Stimulated activated naive B cell treated with anti-CD40 and anti-IgM and Interleukin-4, amounts not matched to agents 10 μg/mL and 1 μg/mL and 100 μg/mL, for 72 hours (primary cell): ENCODE results near the gene SLC50A1.

Experiments used
- ATAC-seq, 2 donors: fragments of 150-1000 bp; cut with Tn5 transposase; replicated peaks; 2 replicates each; pipeline ENCODE4 v1.10.0; 2021; ENCODE audit warnings: moderate library complexity in 1 of 2
- DNase-seq: peaks from one replicate; pipeline ENCODE4 v3.0.0; 2021
- H3K27ac Mint-ChIP-seq: one replicate; pipeline ENCODE4 v1.8.0; 2022; ENCODE audit warnings: mild to moderate bottlenecking, mixed read lengths
- H3K27me3 Mint-ChIP-seq, 2 donors: one replicate each; pipeline ENCODE4 v1.8.0; 2022; ENCODE audit warnings: mixed read lengths in 2 of 2
- H3K36me3 Mint-ChIP-seq, 2 donors: one replicate each; pipeline ENCODE4 v1.8.0; 2022; ENCODE audit warnings: mixed read lengths in 2 of 2, mild to moderate bottlenecking in 1 of 2
- H3K4me1 Mint-ChIP-seq, 2 donors: one replicate each; pipeline ENCODE4 v1.8.0; 2022; ENCODE audit warnings: mixed read lengths in 2 of 2, mild to moderate bottlenecking in 1 of 2
- H3K4me3 Mint-ChIP-seq, 2 donors: one replicate each; pipeline ENCODE4 v1.8.0; 2022; ENCODE audit warnings: mild to moderate bottlenecking in 2 of 2, mixed read lengths in 2 of 2, moderate library complexity in 1 of 2
- H3K9me3 Mint-ChIP-seq, 2 donors: one replicate each; pipeline ENCODE4 v1.8.0; 2022; ENCODE audit warnings: mixed read lengths in 2 of 2, mild to moderate bottlenecking in 1 of 2

Gene SLC50A1

DNA sequence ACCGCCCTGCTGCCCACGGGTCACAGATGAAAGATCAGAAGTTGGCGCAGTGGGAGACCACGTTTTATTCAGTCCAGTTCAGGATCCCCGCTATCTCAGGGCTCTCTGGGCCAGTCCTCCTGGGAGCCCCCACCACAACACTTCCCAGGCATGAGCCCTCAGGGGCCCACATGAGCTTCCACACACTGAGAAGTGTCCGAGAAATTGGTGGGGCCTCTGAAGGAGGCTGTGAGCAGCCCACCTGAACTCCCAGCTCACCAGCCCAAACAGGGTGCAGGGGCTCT, 50.1 kb downstream of the SLC50A1 start:
- Mint-ChIP-seq H3K4me1 (peaks cover 23 to 26% of the 10 kb centered on the region in 2 donors), H3K27ac (peak overlapping the region; percentile 83), H3K27me3 (no peaks in the 10 kb centered on the region), H3K36me3 (peaks cover 0 to 5% of the 10 kb centered on the region in 2 donors), H3K4me3 (peak overlapping the region; percentile 17 to 52), H3K9me3 (no peaks in the 10 kb centered on the region)
- no peak for ATAC-seq
- DNase-seq = no peak

DNA sequence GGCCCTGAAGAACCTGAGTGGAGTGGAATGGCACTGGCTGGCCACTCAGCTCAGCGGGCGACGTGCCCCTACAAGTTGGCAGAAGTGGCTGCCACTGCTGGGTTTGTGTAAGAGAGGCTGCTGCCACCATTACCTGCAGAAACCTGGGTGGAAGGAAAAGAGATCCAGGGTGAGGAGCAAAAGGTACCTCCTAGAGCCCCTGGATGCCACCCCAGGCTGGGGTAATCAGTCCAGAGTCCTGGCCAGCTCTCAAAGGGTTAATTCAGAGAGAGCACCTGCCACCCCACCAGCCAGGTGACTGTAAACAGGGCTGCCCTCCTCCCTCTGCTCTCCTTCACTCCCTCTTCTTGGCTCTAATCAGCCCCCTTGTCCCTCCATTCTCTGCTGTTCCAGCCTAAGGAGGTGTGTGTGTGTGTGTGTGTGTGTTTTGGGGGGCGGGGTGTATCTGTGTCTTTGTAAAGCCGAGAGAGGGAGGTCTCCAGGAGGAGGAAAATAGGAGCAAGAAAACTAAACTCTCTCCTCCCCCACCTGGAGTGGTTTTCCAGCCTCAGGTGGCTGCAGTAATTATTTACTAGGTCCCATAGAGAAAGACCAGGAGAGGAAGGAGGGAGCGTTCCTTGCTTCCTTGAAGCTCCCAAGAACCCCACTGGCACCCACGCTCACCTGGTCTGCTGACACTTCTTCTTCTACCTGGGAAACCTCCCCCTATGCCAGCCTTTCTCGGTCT, 50.6 kb downstream of the SLC50A1 start:
- peak overlapping the region; percentile 83 for H3K27ac Mint-ChIP-seq
- no peaks in the 10 kb centered on the region for H3K9me3 Mint-ChIP-seq
- DNase-seq = no peak
- H3K27me3 Mint-ChIP-seq = no peaks in the 10 kb centered on the region
- H3K4me1 Mint-ChIP-seq = peaks cover 23 to 26% of the 10 kb centered on the region in 2 donors
- peaks cover 0 to 5% of the 10 kb centered on the region in 2 donors for H3K36me3 Mint-ChIP-seq
- no peak overlapping the region for H3K4me3 Mint-ChIP-seq
- ATAC-seq = no peak

DNA sequence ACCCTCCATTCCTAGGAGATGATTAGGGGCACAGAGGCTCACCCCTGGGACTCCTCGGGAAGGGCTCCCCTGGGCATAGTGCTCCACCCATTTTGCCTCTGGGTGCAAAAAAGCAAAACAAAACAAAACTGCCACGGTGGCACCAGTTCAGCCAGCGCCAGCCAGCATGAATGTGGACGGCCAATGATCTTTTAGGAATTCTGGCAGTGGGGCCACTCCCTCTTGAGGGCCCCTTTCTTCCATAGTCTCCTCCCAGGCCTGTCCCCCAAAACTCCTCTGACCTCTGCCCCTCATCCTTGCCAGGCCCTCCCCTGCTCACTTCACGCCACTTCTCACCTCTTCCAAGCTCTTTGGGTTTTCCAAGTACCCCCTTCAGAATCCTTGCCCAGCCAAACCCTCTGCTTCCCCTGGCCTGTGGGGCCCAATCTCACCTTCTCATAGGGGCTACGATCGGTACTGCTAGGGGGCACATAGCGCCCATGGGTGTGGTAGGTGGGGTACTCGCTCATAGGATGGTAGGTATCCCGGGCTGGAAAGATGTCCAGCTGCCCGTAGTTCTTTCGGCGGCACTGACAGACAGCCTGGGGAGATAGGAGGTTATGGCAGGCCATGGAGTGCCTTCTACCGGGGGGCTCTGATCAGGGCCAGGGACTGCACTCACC, 51.3 kb downstream of the SLC50A1 start:
- H3K27ac Mint-ChIP-seq = peak overlapping the region; percentile 79
- no peak for DNase-seq
- no peak for ATAC-seq
- H3K9me3 Mint-ChIP-seq = no peaks in the 10 kb centered on the region
- H3K36me3 Mint-ChIP-seq = peaks cover 0 to 2% of the 10 kb centered on the region in 2 donors
- H3K4me3 Mint-ChIP-seq = no peak overlapping the region
- H3K27me3 Mint-ChIP-seq = no peaks in the 10 kb centered on the region
- peaks cover 23 to 26% of the 10 kb centered on the region in 2 donors for H3K4me1 Mint-ChIP-seq

DNA sequence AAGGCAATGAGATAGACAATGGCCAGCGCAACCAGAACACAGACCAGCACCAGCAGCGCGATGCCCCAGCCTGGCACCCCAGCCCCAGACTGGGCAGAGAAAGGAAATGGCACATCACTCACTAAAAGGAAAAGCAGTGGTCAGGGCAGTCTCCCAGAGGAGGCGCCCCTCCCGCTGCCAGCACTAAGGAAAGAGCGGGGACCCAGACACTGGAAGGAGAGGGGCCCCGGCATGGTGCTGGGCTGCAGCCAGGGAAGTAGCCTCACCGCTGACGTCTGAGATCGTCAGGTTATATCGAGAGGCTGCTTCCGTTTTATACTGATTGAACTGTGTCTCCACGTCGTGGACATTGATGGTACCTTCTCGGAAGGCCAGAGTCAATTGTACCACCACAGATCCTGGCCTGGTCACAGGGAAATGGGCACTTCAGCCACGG, 51.8 kb downstream of the SLC50A1 start:
- DNase-seq (no peak), ATAC-seq (no peak)
- Mint-ChIP-seq H3K27me3 (no peaks in the 10 kb centered on the region), H3K9me3 (no peaks in the 10 kb centered on the region), H3K36me3 (peaks cover 0 to 2% of the 10 kb centered on the region in 2 donors), H3K27ac (peak overlapping the region; percentile 79), H3K4me3 (no peak overlapping the region), H3K4me1 (peaks cover 23 to 27% of the 10 kb centered on the region in 2 donors)

DNA sequence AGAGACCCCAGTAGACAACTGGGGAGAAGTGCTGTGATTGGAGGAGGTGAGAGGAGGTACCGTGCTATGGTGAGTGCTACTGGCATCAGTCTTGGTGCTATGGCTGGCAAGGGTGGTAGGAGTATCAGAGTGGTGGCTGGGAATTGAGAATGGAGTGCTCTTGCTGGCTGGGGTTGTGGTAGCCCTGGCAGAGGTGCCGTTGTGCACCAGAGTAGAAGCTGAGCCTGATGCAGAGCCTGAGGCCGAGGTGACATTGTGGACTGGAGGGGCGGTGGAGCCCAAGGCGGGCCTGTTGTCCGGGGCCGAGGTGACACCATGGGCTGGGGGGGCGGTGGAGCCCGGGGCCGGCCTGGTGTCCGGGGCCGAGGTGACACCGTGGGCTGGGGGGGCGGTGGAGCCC, 52.6 kb downstream of the SLC50A1 start:
- ATAC-seq (no peak), DNase-seq (no peak)
- Mint-ChIP-seq H3K4me1 (peaks cover 26 to 30% of the 10 kb centered on the region in 2 donors), H3K27ac (peak overlapping the region; percentile 2), H3K9me3 (no peaks in the 10 kb centered on the region), H3K4me3 (no peak overlapping the region), H3K36me3 (peaks cover 0 to 2% of the 10 kb centered on the region in 2 donors), H3K27me3 (peaks cover 0 to under 1% of the 10 kb centered on the region in 2 donors)
